HepG2 (cell line): ENCODE data around the gene MED25. TPM values are rescaled to one million over a fixed set of nuclear protein-coding genes. Genes with fewer than 3 reads are reported as not detected.

Experiments used
- AGO1 ChIP-seq: fragments of 200-400 bp; formaldehyde crosslinking; IDR thresholded peaks from 2 replicates; pipeline ENCODE4 v1.6.1; 2017; ENCODE audit warnings: mild to moderate bottlenecking, low read depth, low read length, moderate library complexity; ENCODE audit not compliant: poor library complexity, severe bottlenecking
- ARNT ChIP-seq: fragments of 450-650 bp; IDR thresholded peaks from 2 replicates; pipeline ENCODE4 v1.6.1; 2017
- ATAD3A ChIP-seq: sonication (generic); formaldehyde crosslinking; IDR thresholded peaks from 2 replicates; pipeline ENCODE4 v1.4.0; 2020; ENCODE audit warnings: missing genetic modification reagents
- CAMTA2 ChIP-seq: sonication (generic); formaldehyde crosslinking; IDR thresholded peaks from 2 replicates; pipeline ENCODE4 v1.4.0; 2020; ENCODE audit warnings: mild to moderate bottlenecking, missing genetic modification reagents, borderline replicate concordance
- EEA1 ChIP-seq: sonication (generic); formaldehyde crosslinking; IDR thresholded peaks from 2 replicates; pipeline ENCODE4 v1.5.1; 2020; ENCODE audit warnings: mild to moderate bottlenecking, missing genetic modification reagents, borderline replicate concordance
- GATAD1 ChIP-seq: IDR thresholded peaks from 2 replicates; pipeline ENCODE4 v1.6.1; 2016; ENCODE audit warnings: missing genetic modification reagents, missing compliant biosample characterization
- HMGA1 ChIP-seq: sonication (generic); formaldehyde crosslinking; conservative IDR thresholded peaks from 2 replicates; pipeline ENCODE4 v1.4.0; 2020; ENCODE audit warnings: missing genetic modification reagents
- HNRNPLL ChIP-seq: fragments of 200-400 bp; formaldehyde crosslinking; IDR thresholded peaks from 2 replicates; pipeline ENCODE4 v1.6.1; 2017; ENCODE audit warnings: mild to moderate bottlenecking, low read depth, low read length; ENCODE audit not compliant: poor library complexity, severe bottlenecking
- NCOA1 ChIP-seq: sonication (generic); formaldehyde crosslinking; IDR thresholded peaks from 2 replicates; pipeline ENCODE4 v1.9.0; 2021; ENCODE audit warnings: missing genetic modification reagents
- PATZ1 ChIP-seq: sonication (generic); formaldehyde crosslinking; IDR thresholded peaks from 2 replicates; pipeline ENCODE4 v1.4.0; 2020; ENCODE audit warnings: missing genetic modification reagents
- POLR2G ChIP-seq: fragments of 200-400 bp; formaldehyde crosslinking; IDR thresholded peaks from 2 replicates; pipeline ENCODE4 v1.6.1; 2018; ENCODE audit warnings: mild to moderate bottlenecking, low read depth, low read length, moderate library complexity
- PRPF4 ChIP-seq: fragments of 200-400 bp; formaldehyde crosslinking; IDR thresholded peaks from 2 replicates; pipeline ENCODE4 v1.6.1; 2016; ENCODE audit warnings: low read length, low read depth; ENCODE audit not compliant: poor library complexity, severe bottlenecking
- RNF2 ChIP-seq: fragments of 450-650 bp; conservative IDR thresholded peaks from 2 replicates; pipeline ENCODE4 v1.6.1; 2016; ENCODE audit warnings: low read depth
- SNAI1 ChIP-seq: sonication (generic); formaldehyde crosslinking; IDR thresholded peaks from 2 replicates; pipeline ENCODE4 v1.5.0; 2020; ENCODE audit warnings: mild to moderate bottlenecking, missing genetic modification reagents, borderline replicate concordance
- SRSF9 ChIP-seq: fragments of 200-400 bp; formaldehyde crosslinking; IDR thresholded peaks from 2 replicates; pipeline ENCODE4 v1.6.1; 2018; ENCODE audit warnings: borderline replicate concordance, mild to moderate bottlenecking, low read depth, low read length; ENCODE audit not compliant: insufficient read depth, poor library complexity, severe bottlenecking
- STAT6 ChIP-seq: sonication (generic); formaldehyde crosslinking; IDR thresholded peaks from 2 replicates; pipeline ENCODE4 v1.4.0; 2020; ENCODE audit warnings: missing genetic modification reagents, mild to moderate bottlenecking, borderline replicate concordance
- TFDP2 ChIP-seq: sonication (generic); formaldehyde crosslinking; IDR thresholded peaks from 2 replicates; pipeline ENCODE4 v1.4.0; 2020; ENCODE audit warnings: missing genetic modification reagents
- TRIM22 ChIP-seq: fragments of 450-650 bp; IDR thresholded peaks from 2 replicates; pipeline ENCODE4 v1.6.1; 2017
- ZNF230 ChIP-seq: sonication (generic); formaldehyde crosslinking; IDR thresholded peaks from 2 replicates; pipeline ENCODE4 v1.4.0; 2020; ENCODE audit warnings: mild to moderate bottlenecking, missing genetic modification reagents
- ZNF44 ChIP-seq: sonication (generic); formaldehyde crosslinking; IDR thresholded peaks from 2 replicates; pipeline ENCODE4 v1.5.1; 2020; ENCODE audit warnings: mild to moderate bottlenecking, missing genetic modification reagents
- ZNF496 ChIP-seq: sonication (generic); formaldehyde crosslinking; IDR thresholded peaks from 2 replicates; pipeline ENCODE4 v1.8.1; 2023; ENCODE audit warnings: mild to moderate bottlenecking, moderate library complexity, missing genetic modification reagents; ENCODE audit not compliant: insufficient replicate concordance
- ZNF607 ChIP-seq: sonication (generic); formaldehyde crosslinking; IDR thresholded peaks from 2 replicates; pipeline ENCODE4 v1.5.1; 2020; ENCODE audit warnings: missing genetic modification reagents, mild to moderate bottlenecking, borderline replicate concordance
- ZNF672 ChIP-seq: sonication (generic); formaldehyde crosslinking; IDR thresholded peaks from 2 replicates; pipeline ENCODE4 v1.8.1; 2022; ENCODE audit warnings: missing genetic modification reagents
- polyA plus RNA-seq, 8 experiments: library from polyadenylated mRNA; depleted of rRNA in 3 of 8; stranded (reverse) in 7 of 8; unstranded in 1 of 8; fragments of >200 nt; fragmentation: Illumina TruSeq in 4 of 8; extraction: Trizol in 4 of 8; gene quantifications; 2 replicates each; pipeline versions ENCODE4 v1.2.1 to v1.2.3, GENCODE V29; 2011 to 2016; ENCODE audit warnings: low read depth in 4 of 8, missing spikeins in 1 of 8, mixed read lengths in 1 of 8; ENCODE audit not compliant: insufficient read depth in 1 of 8
- total RNA-seq, 5 experiments: library from RNA; depleted of rRNA; stranded (reverse); fragments of >200 nt; fragmentation: Illumina TruSeq; extraction: Trizol; gene quantifications; 2 replicates each; pipeline ENCODE4 v1.2.3, GENCODE V29; 2016; ENCODE audit warnings: low read depth in 1 of 5

Gene MED25
- total and polyA plus RNA-seq, 2 of the 13 experiments (the other 11 are each of a cell fraction or from before 2014, with no cell fraction given), result 11.1 to 15.1 TPM

GRCh38 chr19:49809160-49809940, 8.7 kb upstream of the MED25 start (continued):
- TF ChIP-seq HNRNPLL (peak; percentile 38), STAT6 (CRISPR knock-in tag) (no peak), ARNT (no peak), PATZ1 (CRISPR knock-in tag) (no peak), GATAD1 (CRISPR knock-in tag) (peak; percentile 30; the same call in 1 of the 2 replicates), TFDP2 (CRISPR knock-in tag) (no peak), RNF2 (peak; percentile 66; the same call in 1 of the 2 replicates), ZNF44 (0 out of 2 replicates have a peak, but pooled peaks have one; percentile 39), ZNF496 (CRISPR knock-in tag) (no peak), SRSF9 (no peak), EEA1 (CRISPR knock-in tag) (no peak), SNAI1 (CRISPR knock-in tag) (no peak), TRIM22 (no peak), ZNF672 (CRISPR knock-in tag) (no peak), ATAD3A (CRISPR knock-in tag) (no peak), AGO1 (no peak), POLR2G (no peak), ZNF607 (peak; percentile 57; the same call in 1 of the 2 replicates), ZNF230 (CRISPR knock-in tag) (no peak), HMGA1 (no peak), CAMTA2 (CRISPR knock-in tag) (no peak), PRPF4 (no peak), NCOA1 (CRISPR knock-in tag) (no peak)
